HepG2 (cell line): ENCODE results near the gene CYB5A. TPM values are rescaled to one million over a fixed set of nuclear protein-coding genes. Genes with fewer than 3 reads are reported as not detected.

Experiments
- FOXA1 ChIP-seq, 2 experiments: fragments of 450-650 bp in 1 of 2; sonication (generic) in 1 of 2; formaldehyde crosslinking in 1 of 2; IDR thresholded peaks; 2 replicates each; pipeline versions ENCODE4 v1.4.0 to v1.6.1; 2016 to 2020; ENCODE audit warnings: missing genetic modification reagents in 1 of 2
- KDM2A ChIP-seq: sonication (generic); formaldehyde crosslinking; IDR thresholded peaks from 2 replicates; pipeline ENCODE4 v1.4.0; 2020; ENCODE audit warnings: low read depth, missing genetic modification reagents, borderline replicate concordance
- KDM4B ChIP-seq: sonication (generic); formaldehyde crosslinking; IDR thresholded peaks from 2 replicates; pipeline ENCODE4 v1.4.0; 2020; ENCODE audit warnings: missing genetic modification reagents
- MAFK ChIP-seq, 2 experiments: IDR thresholded peaks in 1 of 2; conservative IDR thresholded peaks in 1 of 2; 2 replicates each; pipeline ENCODE4 v1.6.1; 2011; ENCODE audit warnings: improper control_type of control experiment in 2 of 2, low read length in 2 of 2
- REL ChIP-seq: sonication (generic); formaldehyde crosslinking; conservative IDR thresholded peaks from 2 replicates; pipeline ENCODE4 v1.8.0; 2022; ENCODE audit warnings: mild to moderate bottlenecking, missing genetic modification reagents, moderate library complexity
- REXO4 ChIP-seq: sonication (generic); formaldehyde crosslinking; IDR thresholded peaks from 2 replicates; pipeline ENCODE4 v1.8.0; 2022; ENCODE audit warnings: missing genetic modification reagents, mild to moderate bottlenecking, borderline replicate concordance
- SALL1 ChIP-seq: sonication (generic); formaldehyde crosslinking; IDR thresholded peaks from 2 replicates; pipeline ENCODE4 v1.8.0; 2022; ENCODE audit warnings: mild to moderate bottlenecking, missing genetic modification reagents
- SKI ChIP-seq: fragments of 450-650 bp; IDR thresholded peaks from one replicate; pipeline ENCODE4 v1.6.1; 2018; ENCODE audit warnings: mild to moderate bottlenecking; ENCODE audit not compliant: partially characterized antibody
- ZBTB38 ChIP-seq: sonication (generic); formaldehyde crosslinking; IDR thresholded peaks from 2 replicates; pipeline ENCODE4 v1.5.1; 2020; ENCODE audit warnings: mild to moderate bottlenecking, missing genetic modification reagents
- ZEB1 ChIP-seq: IDR thresholded peaks from 2 replicates; pipeline ENCODE4 v1.6.1; 2012; ENCODE audit warnings: mild to moderate bottlenecking, low read depth, inconsistent platforms; ENCODE audit not compliant: insufficient replicate concordance
- ZNF652 ChIP-seq: IDR thresholded peaks from 2 replicates; pipeline ENCODE4 v1.6.1; 2016; ENCODE audit warnings: low read depth, borderline replicate concordance
- polyA plus RNA-seq, 8 experiments: library from polyadenylated mRNA; depleted of rRNA in 3 of 8; stranded (reverse) in 7 of 8; unstranded in 1 of 8; fragments of >200 nt; fragmentation: Illumina TruSeq in 4 of 8; extraction: Trizol in 4 of 8; gene quantifications; 2 replicates each; pipeline versions ENCODE4 v1.2.1 to v1.2.3, GENCODE V29; 2011 to 2016; ENCODE audit warnings: low read depth in 4 of 8, missing spikeins in 1 of 8, mixed read lengths in 1 of 8; ENCODE audit not compliant: insufficient read depth in 1 of 8
- total RNA-seq, 5 experiments: library from RNA; depleted of rRNA; stranded (reverse); fragments of >200 nt; fragmentation: Illumina TruSeq; extraction: Trizol; gene quantifications; 2 replicates each; pipeline ENCODE4 v1.2.3, GENCODE V29; 2016; ENCODE audit warnings: low read depth in 1 of 5
- TF ChIP-seq, protein P1 (sequence below): sonication (generic); formaldehyde crosslinking; IDR thresholded peaks from 2 replicates; pipeline ENCODE4 v1.4.0; 2020; ENCODE audit warnings: mild to moderate bottlenecking, missing genetic modification reagents

The CYB5A gene
- total and polyA plus RNA-seq, 2 of the 13 experiments (the other 11 are each of a cell fraction or from before 2014, with no cell fraction given): 215 to 356 TPM

DNA sequence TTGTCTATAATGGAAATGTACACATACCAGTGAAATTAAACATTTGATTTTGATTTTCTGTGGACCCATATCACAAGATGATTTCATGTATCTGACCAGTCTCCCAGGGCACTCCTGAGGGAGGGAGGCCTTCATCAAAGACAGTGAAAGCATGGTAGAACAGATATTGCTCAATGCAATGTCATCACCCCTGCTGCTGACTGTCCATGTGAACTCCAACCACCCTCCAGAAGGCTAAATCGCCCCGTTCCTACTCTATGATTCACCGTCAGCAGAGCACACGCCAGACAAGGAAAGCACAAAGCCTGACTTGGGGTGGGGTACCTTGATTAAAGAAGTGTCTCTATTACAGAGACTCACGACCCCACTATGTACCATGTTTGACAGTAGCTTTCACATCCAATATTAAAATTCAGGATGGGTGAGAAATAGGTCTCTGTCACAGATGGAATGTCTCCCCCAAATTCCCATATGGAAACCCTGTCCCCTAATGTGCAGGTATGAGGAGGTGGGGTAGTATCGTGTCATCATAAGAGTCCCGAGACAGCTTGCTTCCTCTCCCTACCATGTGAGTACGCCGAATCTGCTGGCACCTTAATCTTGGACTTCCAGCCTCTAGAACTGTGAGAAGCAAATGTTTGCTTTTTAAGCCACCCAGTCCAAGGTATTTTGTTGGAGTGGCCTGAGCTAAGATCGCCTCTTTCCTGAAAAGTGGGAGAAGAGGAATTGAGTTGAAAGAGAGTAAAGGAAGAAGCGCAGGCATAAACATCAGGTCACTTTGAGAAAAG is 42.4 kb downstream of the CYB5A start (continued):
- TF ChIP-seq ZBTB38 (0 out of 2 replicates have a peak, but pooled peaks have one; percentile 47), KDM2A (CRISPR knock-in tag) (peak; percentile 65), REXO4 (CRISPR knock-in tag) (no peak), ZEB1 (no peak), REL (CRISPR knock-in tag) (no peak), SALL1 (CRISPR knock-in tag) (peak; percentile 87), ZNF652 (CRISPR knock-in tag) (0 out of 2 replicates have a peak, but pooled peaks have one; percentile 39), KDM4B (CRISPR knock-in tag) (no peak), FOXA1 (IDR thresholded peaks at IDR 0.05) (no peak), FOXA1 (CRISPR knock-in tag; IDR thresholded peaks at IDR 0.05) (peak; percentile 60), MAFK (conservative IDR thresholded peaks at IDR 0.05 in 1 of 2, IDR thresholded peaks at IDR 0.05 in 1 of 2; ENCODE audit: low read length in 2 of 2) (peak in 1 of 2 experiments; percentile 32; a peak in 2 of 4 replicates), SKI (no peak)
- TF ChIP-seq, protein P1, sequence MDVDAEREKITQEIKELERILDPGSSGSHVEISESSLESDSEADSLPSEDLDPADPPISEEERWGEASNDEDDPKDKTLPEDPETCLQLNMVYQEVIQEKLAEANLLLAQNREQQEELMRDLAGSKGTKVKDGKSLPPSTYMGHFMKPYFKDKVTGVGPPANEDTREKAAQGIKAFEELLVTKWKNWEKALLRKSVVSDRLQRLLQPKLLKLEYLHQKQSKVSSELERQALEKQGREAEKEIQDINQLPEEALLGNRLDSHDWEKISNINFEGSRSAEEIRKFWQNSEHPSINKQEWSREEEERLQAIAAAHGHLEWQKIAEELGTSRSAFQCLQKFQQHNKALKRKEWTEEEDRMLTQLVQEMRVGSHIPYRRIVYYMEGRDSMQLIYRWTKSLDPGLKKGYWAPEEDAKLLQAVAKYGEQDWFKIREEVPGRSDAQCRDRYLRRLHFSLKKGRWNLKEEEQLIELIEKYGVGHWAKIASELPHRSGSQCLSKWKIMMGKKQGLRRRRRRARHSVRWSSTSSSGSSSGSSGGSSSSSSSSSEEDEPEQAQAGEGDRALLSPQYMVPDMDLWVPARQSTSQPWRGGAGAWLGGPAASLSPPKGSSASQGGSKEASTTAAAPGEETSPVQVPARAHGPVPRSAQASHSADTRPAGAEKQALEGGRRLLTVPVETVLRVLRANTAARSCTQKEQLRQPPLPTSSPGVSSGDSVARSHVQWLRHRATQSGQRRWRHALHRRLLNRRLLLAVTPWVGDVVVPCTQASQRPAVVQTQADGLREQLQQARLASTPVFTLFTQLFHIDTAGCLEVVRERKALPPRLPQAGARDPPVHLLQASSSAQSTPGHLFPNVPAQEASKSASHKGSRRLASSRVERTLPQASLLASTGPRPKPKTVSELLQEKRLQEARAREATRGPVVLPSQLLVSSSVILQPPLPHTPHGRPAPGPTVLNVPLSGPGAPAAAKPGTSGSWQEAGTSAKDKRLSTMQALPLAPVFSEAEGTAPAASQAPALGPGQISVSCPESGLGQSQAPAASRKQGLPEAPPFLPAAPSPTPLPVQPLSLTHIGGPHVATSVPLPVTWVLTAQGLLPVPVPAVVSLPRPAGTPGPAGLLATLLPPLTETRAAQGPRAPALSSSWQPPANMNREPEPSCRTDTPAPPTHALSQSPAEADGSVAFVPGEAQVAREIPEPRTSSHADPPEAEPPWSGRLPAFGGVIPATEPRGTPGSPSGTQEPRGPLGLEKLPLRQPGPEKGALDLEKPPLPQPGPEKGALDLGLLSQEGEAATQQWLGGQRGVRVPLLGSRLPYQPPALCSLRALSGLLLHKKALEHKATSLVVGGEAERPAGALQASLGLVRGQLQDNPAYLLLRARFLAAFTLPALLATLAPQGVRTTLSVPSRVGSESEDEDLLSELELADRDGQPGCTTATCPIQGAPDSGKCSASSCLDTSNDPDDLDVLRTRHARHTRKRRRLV (CRISPR knock-in tag): 0 out of 2 replicates have a peak, but pooled peaks have one; percentile 24
